ENCODE results near the gene MSI2.
A peak's percentile ranks its signal among the peaks of the same experiment; 100 is the strongest.

Gene MSI2

GRCh38 chr17:57467226-57467625, 210.9 kb downstream of the MSI2 start:
- DNase-seq, result no peak

- no peak for DNase-seq
Measured at GRCh38 chr17:57467801-57468200, 211.5 kb downstream of the MSI2 start.

DNA sequence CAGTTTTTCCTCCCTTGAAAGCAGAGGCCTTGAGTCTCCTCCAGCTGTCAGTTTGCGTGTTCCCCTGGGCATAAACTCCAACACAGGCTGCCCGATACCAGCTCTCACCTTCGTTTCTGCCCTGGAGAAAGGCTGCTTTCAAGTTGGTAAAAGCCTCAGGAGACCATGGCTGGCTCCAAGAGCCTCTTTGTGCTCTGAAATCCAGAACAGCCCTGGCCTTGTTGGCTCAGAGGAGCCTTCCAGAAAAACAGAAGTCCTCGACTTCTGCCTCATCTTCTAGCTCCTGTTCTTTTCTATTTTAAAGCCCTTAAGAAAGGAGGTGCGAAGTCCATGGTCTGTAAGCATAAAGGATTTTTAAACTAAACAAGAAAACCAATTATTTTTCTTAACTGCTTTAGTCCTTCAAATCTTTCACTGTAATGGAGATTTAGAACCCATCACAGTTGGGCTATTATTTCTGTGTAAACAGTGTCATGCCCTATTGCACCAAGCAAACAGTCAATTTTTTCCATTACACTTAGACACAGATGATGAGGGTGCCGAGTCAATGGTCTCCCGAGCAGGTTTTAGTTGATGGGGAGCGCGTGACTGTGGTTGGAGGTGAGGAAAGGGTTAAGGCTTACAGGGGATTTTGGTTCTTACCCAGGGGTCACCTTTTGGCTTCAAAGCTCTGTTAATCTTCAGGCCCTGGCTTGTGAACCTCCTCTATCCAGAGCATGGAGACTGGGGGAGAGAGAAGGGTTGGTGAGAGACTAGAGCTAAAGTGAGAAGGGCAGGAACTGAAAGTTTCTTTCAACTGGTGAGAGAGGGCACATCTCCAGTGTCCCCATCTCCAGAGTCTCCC, 212.8 kb downstream of the MSI2 start:
- peak; percentile 52 for DNase-seq

- no peak for DNase-seq
Measured at GRCh38 chr17:57470906-57471305, 214.6 kb downstream of the MSI2 start.

- DNase-seq, result no peak
Measured at GRCh38 chr17:57471868-57472368, 215.6 kb downstream of the MSI2 start.

DNA sequence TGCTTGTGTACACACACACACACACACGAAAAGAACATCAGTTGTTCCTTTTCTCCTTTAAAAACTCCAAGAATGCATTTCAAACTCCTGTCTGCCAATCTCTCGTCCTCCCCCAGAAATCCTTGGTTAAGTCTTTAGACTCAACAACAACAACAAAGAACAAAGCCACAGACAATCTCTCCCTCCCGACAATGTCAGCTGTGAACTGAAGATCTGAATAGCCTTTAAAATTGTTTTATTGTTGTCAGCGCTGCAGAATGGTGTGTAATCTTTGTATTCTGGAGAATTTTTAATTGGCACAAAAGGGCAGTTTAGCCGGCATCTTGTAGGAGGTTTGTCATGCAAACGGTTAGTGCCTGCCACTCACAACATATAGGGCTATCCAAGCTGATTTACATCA, 219.5 kb downstream of the MSI2 start:
- DNase-seq, result no peak

GRCh38 chr17:57477522-57478362, 221.4 kb downstream of the MSI2 start:
- no peak for DNase-seq

GRCh38 chr17:57478478-57479250, 222.3 kb downstream of the MSI2 start:
- DNase-seq, result no peak

- DNase-seq, result no peak
Measured at GRCh38 chr17:57480438-57481196, 224.3 kb downstream of the MSI2 start.

GRCh38 chr17:57481910-57482391, 225.6 kb downstream of the MSI2 start:
- DNase-seq, result no peak

DNA sequence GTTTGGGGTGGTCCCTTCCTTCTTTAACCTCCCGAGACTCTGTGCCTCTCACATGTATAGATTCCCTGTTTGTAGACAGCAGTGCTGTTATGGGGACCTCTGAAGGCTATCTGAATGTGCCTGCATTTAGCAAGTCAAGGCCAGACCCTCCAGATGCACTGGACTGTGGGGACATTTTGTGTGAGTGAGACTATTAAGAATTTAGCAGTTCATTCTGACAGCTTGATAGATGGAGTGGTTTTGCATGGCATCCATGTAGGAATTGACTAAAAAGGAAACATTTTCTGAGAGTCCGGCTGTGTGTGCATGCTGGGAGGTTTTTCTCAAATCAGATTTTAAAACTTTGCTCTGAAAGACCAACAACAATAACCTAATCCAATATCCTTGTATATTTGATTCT, 226.3 kb downstream of the MSI2 start:
- no peak for DNase-seq

- no peak for DNase-seq
Measured at GRCh38 chr17:57484081-57484666, 227.9 kb downstream of the MSI2 start.

- DNase-seq, result no peak
Measured at GRCh38 chr17:57484826-57485565, 228.7 kb downstream of the MSI2 start.

DNA sequence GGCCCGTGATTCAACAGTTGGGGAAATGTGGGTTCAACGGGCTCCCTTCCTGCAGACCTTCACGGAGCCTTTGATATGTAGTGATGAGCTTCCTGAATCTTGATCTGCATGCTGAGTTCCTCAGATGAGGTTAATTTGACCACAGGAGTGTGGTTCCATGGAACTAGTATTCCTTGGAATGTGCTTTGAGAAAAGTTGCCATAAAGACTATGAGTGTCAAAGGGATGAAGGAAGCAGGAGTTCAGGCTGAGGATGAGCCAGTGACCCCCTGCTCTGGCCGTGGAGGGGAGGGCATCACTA, 229.2 kb downstream of the MSI2 start:
- DNase-seq, result no peak

GRCh38 chr17:57485916-57486881, 229.9 kb downstream of the MSI2 start:
- no peak for DNase-seq

GRCh38 chr17:57486882-57487301, 230.6 kb downstream of the MSI2 start:
- peak; percentile 47 for DNase-seq

DNA sequence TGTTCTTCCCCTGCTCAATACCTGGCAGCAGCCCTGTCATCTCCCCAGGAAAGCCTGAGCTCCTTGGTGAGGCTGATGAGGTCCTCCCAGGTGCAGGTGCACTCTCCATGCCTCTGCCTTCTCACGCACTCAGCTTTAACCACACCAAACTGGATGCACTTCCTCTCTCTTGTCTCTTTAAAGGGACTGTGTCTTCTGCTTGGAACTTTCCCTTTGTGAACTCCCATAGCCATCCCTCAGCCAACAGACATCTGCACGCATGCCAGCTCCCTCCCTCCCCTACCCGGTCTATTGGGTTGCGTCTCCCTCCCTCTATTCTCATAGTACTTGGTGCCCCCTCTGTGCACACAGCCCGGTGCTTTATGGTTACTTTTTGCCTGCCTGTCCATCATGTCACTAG, 231.2 kb downstream of the MSI2 start:
- peak; percentile 1 for DNase-seq

- DNase-seq, result no peak
Measured at GRCh38 chr17:57488856-57489255, 232.5 kb downstream of the MSI2 start.

GRCh38 chr17:57489321-57489720, 233.0 kb downstream of the MSI2 start:
- no peak for DNase-seq
